COLO829 (cell line): ENCODE results near the gene PAX9.

Experiments
- DNase-seq: peaks from one replicate; pipeline ENCODE4 v3.0.0; 2012; ENCODE audit warnings: low spot score

The PAX9 gene

DNA sequence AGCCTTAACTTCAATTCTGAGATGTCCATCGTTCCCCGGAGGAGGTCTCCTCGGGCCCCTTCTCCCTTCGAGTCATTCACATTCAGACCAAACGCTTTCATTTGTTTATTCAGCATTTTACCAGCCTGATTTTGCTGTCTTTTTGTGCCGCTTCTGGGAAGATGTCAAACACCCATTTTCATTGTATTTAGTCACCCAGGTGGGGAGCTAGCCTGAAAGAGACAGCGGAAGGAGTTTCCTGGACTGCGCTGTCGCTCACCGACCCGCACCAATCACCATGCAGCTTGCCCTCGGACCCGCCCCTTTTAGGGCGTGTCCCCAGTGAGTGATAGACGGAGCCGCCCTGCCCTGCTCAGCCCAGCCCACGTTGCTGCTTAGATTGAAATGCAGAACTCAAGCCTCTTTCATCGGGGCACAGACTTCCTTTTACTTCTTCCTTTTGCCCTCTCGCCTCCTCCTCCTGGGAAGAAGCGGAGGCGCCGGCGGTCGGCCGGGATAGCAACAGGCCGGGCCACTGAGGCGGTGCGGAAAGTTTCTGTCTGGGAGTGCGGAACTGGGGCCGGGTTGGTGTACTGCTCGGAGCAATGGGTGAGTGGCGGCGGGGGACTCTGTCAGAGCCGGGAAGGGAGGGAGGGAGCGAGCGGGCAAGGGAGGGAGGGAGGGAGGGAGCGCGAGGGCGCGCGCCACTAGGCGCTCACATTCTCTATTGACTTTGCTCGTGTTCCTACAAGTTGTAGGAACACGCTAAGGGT lies at the start of gene PAX9:
Gene PAX9, plus strand, starts transcription at position 355 of the 752 bp plus-strand sequence. Its CDS starts 230 bp downstream, at position 585.
- DNase-seq, result peak; percentile 76

DNA sequence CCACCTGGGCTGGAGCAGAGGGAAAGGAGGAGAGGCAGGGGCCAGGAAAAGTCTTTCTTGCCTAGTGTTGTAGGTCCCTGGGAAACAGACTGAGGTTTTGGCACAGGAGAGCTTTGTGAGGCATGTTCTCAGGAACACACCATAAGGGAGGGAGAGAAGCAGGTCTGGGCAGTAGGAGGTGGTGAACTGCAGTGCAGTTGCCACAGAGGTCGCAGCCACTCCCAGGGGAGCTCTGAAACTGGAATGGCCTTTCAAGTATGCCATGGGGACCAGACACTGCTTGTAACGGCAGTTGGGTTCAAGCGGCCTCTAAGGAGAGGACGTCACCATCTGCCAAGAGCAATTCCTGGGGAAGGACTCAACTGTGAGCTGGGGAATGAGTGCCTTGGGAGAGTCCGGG lies 43.8 kb upstream of the PAX9 start:
- no peak for DNase-seq

DNA sequence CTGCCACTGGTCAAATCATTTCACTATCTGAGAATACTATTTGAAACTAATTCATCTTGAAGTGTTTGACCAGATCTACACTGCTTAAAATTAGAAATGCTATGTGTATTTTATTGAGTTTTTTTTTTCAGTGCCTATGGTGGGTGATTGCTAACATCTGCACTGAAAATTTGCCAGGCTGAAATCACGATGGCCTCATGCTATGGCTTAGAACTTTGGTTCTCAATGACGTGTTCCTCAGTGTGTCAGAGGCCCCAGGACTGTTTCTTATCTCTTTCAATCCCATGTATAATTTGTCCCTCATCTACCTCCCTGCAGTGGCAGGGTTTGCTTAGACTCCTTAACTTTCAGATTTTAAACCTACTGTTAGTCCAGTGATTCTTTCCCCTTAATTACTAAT lies 43.0 kb upstream of the PAX9 start:
- DNase-seq, result no peak

DNA sequence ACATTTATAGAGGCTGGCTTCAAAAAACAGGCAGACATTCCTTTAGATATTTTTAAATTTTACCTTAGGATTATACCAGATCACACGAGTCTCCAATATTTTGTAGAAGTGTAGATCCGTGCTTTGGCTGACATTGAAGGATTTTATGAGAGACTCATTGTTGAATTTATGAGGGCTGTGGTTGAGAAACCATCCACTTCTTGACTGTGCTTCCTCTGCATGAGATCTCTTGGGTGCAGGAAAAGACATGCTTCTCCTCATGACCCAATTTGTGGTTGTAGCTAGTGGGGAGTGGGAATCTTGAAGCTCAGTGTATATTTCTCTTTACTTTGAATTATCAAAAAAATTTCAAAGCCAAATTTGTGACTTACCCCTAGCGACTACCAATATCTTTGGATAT lies 42.5 kb upstream of the PAX9 start:
- DNase-seq, result no peak

DNA sequence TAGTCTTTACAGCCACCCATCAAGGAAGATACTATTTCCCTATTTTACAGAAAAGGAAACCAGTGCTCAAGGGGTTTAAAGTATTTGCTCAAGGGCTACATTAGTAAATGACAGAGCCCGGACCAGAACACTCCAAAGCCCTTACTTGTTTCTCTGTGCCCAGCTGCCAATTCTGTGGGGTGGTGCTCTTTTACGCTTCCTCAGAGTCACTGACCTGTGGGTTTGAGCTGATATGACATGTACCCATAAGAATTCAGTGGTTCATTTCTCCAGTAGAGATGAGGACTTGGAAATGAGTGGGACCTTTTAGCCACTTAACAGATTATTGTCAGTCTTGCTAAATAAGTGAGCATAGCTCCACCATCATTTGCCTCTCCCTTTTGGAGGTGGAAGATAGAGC lies 41.8 kb upstream of the PAX9 start:
- DNase-seq, result no peak

DNA sequence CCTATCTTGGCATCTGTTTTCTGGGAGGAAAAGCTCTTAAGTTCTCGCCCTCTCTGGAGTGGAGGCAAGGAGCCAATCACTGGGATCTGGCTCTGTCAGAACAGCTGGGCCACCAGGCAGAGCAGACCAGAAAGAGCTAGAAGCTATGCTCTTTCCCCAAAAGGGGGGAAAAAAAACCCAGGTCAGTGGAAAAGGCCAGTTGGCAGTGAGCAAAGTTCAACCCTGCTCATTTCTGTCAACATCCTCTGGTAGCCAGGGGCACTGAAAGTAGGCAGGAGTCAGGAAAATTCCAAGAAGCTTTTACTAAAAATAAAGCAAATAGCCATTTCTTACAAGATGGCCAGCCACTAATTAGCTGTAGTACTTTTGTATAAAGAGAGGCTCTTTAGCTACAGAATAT lies 36.6 kb upstream of the PAX9 start:
- no peak for DNase-seq

DNA sequence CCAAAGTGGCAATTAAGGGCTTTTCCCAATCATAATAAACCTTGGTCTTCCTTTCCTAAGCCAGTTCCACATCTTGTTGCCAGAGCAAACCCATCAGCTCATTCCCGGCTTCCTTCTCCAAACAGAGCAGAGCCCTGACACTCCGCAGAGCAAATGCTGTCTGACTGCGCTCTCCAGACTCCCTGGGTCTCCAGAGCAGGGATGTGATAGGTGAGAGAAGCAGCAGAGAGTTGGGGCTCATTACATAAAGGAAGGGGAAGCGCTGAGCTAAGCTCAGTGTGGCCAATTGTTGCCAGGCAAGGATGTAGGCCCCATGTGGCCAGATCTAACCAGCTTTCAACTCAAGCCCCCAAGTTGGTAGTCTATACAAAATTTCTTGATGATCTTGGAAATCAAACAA lies 36.2 kb upstream of the PAX9 start:
- no peak for DNase-seq

DNA sequence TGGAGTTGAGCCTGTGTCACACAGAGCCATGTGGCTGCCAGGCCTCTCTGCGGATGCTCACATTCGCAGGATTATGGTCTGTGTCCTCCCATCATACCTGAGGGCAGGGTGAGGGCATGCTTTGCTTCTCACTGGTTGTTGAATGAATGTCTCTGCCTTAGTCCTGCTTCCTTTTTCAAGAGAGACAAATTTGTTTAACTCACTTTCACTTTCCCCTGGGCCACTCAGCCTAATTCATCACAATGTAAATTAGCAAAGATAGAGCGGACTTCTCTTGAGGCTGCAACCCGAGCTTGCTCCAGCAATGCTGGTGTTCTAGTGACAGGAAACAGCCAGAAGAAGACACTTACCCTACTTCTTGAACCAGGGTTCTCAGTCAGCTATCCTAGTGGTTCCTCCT lies 35.5 kb upstream of the PAX9 start:
- DNase-seq, result no peak

DNA sequence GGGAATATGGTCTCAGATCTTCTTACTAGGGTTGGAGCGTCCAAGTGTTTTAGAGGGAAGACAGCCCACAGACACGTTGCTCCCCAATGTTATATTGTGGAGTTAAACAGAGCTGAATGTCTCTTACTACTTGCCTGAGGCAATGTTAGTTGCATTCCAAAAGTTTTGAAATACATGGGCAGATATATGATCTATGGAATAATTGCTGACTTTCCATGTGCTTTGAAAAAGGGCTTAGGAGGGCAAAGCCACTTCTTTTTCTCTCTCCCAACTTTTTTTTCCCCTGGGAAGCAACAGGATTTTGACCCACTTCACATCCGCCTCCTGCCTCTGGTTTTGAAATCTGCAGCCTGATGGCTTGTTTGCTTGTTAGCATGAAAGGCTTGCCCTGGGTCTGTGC lies 33.7 kb upstream of the PAX9 start:
- DNase-seq, result no peak

DNA sequence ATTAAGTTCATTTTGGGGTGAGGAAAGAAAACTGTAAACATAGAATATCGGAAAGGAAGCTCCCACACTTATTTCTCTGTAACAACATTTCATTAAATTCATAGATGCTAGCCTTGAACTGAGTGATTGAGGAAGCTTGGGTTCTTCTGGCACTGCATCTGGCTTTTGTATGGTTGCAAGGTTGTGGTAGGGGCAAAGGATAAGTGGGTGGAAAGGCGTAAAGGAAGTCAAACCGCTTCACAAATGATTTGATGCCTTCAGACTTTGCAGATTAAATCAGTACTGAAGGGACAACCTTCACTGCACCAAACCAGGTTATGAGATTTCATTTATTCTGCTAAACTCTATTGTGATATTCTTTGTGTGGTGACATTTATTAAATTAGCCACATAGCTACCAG lies 28.1 kb upstream of the PAX9 start:
- DNase-seq, result no peak

DNA sequence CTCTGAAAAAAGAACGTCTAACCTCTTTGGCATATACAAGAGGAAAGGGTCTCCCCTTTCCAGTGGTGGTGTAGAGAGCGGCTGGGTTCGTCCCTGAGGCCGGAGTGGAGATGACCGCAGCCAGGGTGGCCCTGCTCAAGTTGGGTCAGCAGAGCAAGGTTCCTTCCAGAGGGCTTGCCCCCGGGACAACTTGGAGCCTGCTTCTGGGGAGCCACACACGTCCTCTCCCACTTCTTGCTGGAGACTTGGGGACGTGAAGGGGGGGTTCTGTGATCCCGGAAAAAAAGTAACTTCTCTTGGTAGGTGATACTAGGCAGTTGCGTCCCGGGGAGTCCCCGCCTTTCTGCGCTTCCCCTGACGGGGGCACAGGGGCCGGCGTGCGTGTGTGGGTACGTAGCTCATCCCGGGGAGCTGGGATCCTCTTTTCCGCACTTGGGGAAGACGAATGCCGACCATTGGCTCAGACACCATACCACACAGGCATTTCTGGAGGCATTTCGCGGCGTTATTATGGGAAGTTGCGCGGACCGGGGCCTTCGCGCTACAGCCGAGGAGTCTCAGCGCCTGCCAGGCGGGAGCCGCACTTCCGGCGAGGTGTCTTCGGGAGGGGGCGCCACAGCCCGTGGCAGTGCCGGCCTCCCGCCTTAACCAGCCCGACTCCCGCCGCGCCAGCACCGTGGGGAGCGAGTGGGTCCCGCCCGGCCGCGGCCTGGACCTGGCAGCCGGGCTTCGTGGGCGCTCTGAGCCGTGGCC lies 14.8 kb upstream of the PAX9 start:
- no peak for DNase-seq

DNA sequence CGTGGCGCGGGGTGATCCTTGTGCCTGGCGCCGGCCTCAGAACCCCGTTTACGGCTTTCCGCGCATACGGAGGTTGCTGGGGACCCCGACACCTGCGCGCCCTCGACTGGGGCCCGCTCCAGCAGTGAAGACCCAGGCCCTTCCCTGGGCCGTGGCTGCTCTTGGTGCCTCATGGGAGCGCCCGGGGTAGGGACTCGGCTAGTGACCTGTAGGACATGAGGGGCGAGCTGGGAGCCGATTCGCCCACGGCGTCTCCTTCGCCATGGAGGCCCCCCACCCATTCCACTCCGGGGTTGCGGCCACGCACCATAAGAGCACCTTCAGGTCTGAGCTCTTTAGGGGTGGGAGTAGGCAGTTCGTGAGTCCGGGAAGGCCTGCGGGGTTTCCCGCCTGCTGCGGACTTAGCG lies 14.2 kb upstream of the PAX9 start:
- DNase-seq, result no peak

DNA sequence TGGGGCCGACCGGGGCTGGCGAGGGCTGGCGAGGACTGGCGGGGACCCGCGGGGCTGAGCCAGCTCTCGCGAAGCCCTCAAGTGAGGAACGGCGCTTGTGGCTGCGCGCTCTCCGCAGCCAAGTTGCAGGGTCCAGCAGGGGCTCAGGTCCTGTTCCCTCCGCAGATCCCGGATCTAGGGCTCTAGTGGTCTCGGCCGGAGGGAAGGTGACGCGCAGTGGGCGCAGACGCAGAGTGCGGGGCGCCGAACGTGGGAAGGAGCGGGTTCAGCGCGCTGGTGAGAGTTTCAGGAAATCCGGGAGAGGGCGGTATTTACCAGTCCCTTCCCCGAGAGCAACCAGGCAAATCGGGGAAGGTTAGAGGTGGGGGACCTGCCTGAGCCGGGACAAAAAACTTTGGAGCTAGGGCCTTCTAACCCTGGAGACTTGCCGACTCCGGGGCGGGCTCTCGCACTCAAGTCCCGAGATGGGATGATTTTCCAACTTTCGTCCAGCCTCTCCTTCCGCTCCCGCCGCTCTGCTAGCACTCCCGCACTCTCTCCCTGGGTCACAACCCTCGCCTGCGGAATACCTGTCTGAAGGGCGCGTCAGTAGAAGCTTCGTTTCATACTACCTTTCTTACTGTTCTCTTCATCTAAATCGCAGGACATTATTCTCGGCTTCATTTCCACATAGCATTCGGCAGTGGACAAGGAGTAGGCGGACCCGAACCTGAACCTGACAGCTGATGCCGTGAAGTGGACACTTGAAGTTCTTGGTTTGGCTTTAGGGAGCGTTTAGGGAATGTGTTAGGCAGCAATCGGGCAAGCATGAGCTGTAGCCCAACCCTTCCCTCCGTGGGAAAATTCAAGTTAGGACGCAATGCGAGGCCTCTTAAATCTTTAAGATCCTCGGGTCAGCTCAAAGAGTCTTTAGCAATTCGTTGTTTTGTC lies 13.6 kb upstream of the PAX9 start:
- DNase-seq, result peak; percentile 16

DNA sequence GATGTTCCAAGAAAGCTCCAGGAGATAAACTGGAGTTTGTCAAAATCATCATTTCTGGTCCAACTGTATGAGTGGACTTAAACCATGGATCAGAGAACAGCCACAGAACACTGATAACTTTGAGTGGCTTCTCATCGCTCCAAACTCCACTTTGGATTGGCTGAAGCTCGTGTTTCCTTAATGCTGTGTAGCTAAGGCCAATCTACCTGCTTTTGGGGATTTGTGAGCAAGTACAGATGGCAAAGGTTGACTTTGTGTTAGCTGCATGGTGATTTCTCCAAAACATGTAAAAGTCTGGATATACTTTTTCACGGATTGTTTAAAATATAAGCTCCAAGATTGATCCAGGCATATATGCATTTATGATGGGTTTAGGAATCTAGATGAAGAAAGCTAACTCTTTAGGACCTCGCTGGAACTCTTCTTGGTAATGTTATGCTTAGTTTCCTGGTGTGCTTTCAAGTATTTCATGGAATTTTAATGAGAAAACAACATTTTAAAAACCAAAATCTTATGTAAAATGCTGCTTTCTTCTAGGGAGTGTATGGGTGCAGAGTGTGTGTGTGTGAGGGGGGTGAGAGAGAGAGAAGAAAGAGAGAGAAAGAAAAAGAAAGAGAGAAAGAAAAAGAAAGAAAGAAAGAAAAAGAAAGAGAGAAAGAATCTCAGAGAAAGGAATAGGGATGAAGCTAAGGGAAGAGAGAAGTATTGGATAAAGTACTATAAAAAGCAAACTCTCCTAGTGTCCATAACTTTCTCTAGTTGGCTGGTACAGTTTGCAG lies 11.6 kb upstream of the PAX9 start:
- no peak for DNase-seq

DNA sequence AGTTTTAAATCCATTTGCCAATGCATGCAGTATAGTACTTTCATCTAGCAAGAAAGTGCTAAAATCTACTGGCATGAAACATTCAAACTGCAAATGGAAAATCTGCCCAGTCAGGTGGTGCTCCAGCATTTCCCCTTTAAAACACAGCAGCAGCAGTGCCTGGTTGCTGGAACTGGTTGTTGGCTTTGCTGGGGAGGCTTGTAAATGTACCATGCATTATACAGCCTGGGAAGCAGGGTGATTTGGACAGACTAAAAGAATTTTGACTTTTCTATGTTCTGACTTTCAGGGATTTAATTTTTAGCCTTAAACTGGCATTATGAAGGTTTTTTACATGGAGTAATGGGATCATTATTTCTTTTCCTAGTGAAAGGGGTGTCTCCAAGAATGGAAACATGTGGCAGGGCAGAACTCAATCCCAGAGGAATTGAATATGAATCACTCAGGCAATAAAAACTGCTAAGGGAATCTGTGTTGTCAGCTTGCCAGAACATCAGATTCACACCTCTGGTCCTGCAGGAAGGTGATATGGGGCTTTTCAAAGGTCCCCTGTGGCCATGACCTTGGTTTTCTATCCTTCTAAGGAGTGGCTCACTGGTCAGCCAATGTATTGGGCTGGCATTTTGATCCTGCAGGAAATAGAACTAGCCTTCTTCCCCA lies 9.0 kb upstream of the PAX9 start:
- DNase-seq, result no peak

DNA sequence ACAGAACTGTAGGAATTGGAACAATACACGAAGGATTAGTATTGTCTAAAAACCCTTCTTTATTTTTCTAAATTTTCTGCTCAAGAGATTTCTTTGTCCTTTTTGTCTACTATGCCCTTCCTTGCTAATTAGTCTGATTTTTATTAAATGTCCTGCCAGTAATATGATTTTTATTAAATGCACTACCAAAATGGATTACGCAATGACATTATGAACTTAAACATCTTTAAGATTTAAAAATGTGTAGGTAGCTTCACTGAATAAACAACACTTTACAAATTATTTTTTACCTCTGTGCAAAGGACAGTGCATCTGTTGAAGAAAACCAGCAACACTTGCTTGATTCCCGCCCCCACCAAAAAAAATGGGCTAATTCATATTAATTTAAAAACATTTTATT lies 8.2 kb upstream of the PAX9 start:
- no peak for DNase-seq

DNA sequence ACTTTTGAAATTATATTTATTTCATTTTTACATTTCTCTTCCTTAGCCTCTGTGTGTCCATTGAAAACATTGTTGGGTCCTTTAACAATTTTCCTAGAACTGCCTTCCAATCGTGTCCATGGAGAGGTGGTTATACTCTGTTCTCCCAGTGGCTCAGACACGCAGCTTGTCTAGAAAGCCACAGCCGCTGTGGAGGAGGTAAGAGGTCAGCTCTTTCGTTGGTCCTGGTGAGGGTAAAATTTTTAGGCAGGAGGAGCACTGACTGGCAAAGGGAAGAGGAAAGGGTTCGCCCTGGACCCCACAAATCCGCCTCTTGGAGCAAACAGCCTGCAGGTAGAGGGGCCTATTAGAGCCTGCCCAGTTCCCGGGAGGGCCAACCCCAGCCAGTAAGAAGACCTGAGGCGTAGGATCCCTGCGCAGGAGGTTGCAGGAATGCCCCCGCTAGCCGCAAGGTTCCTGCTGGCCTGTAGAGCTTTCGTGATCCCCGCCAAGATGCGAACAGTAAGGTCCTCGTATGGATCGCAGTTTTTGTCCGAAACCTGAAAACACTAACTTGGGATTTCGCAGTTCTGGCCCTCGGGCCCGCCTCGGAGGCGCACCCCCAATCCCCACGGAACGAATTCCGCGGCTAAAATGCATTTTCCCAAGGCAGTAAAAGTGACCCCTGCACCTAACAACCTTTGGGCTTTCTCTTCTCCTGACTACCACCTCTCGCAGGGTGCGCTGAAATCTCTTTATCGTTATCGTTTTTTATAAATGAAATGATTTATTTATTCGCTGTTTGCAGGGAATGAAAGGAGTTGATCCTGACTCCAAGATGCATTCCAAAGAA lies 7.5 kb upstream of the PAX9 start:
- no peak for DNase-seq

DNA sequence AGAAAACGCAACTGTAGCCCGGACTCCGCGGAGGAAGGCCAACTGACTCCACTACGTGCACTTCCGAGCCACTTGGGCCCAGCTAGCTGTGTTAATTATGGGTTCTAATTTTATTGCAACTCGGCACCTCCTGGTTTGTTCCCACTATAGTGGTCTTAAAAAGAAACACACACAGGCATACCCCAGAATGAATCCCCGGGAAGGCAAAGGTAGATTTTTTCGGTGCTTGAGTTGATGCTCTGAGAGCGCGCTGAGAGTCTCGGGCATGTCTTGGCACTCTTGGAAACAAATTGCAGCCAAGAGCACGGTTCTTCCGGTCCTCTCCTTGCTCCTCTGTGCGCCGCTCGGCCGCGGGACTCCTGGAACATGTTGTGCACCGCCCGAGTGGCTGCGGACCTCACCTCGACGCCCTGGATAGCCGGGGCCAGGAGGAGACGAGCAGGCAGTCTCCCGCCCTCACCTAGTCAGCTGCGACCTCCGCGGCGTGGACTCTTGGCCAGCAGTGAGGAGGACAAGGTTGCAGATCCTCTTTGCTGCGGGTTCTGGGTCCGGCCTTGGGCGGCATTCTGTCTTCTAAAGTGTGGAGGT lies 6.8 kb upstream of the PAX9 start:
- DNase-seq, result no peak

DNA sequence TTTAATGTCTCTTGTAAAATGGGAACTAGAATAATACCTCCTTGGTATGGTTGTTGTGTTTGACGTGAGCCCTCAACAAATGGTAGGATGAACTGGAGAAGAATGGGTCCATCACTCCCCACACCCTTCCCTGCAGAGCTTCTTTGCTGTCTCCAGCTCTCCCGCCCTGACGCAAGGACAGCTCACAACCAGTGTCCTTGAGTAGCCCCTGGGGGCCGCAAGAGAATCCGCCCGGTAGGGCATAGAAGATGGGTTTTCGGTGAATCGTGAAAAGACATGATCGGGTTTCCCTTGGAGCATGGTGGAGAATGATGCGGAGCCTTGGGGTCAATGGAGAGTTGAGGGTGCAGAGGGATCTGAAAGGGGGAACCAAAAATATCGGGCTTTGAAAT lies 6.1 kb upstream of the PAX9 start:
- DNase-seq, result no peak
